ENCODE measurements around the gene HTT. TPM values are rescaled to one million over a fixed set of nuclear protein-coding genes. Genes with fewer than 3 reads are reported as not detected.

HTT gene
- total and polyA plus RNA-seq, 2 of the 8 experiments (the other 6 are each of a cell fraction or from before 2014, with no cell fraction given), result 24.0 to 71.0 TPM

DNA sequence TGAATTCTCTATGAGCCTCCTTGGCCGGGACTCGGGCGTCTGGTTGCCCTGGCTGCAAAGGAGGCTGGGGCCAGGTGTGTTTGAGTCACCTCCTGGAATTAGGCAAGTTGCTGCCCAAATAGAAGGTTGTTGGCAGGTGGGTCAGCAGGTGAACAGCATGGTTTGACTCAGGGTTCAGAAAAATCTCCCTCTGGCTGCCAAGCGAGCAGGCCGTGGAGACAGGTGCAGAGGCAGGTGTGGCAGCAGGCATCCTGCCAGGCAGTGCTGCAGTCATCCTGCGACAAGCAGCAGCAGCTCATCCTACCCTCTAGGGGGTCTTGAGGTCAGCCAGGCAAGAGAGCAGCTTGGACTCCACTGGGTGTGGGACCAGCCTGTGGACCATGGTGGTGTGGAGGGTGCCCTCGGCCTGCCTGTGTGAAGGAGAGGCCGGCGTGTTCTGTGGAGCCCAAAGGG lies 182.6 kb downstream of the HTT start (continued):
- TF ChIP-seq CHD2 (IDR thresholded peaks at IDR 0.05; ENCODE audit: low read length) (no peak), CHD1 (IDR thresholded peaks at IDR 0.05; ENCODE audit: low read depth, low read length) (no peak), SP4 (IDR thresholded peaks at IDR 0.05; ENCODE audit: low read length) (no peak), KDM5A (IDR thresholded peaks at IDR 0.05; ENCODE audit: low read length) (no peak), RFX5 (IDR thresholded peaks at IDR 0.05; ENCODE audit: borderline replicate concordance, low read depth, low read length) (no peak), JUN (IDR thresholded peaks at IDR 0.05; ENCODE audit: low read depth, low read length) (no peak)
